Neuronal stem cell (in vitro differentiated cells): ENCODE measurements around the gene MRPL39.

Experiments
- DNase-seq: peaks from one replicate; pipeline ENCODE4 v3.0.0-alpha.2; 2013; ENCODE audit warnings: low spot score
- H2AFZ ChIP-seq: one replicate; pipeline ENCODE4 v1.6.1; 2013; ENCODE audit warnings: mild to moderate bottlenecking, low read length, inconsistent platforms
- H2AK5ac ChIP-seq: 2 replicates; pipeline ENCODE4 v1.6.1; 2013; ENCODE audit warnings: low read depth, mild to moderate bottlenecking, inconsistent platforms, low read length, moderate library complexity, mixed read lengths
- H2BK120ac ChIP-seq: 2 replicates; pipeline ENCODE4 v1.6.1; 2013; ENCODE audit warnings: low read depth, mild to moderate bottlenecking, inconsistent platforms, low read length, moderate library complexity, mixed read lengths
- H2BK12ac ChIP-seq: one replicate; pipeline ENCODE4 v1.6.1; 2013; ENCODE audit warnings: low read length, inconsistent platforms
- H2BK15ac ChIP-seq: 2 replicates; pipeline ENCODE4 v1.6.1; 2013; ENCODE audit warnings: mild to moderate bottlenecking, low read length, inconsistent platforms, mixed read lengths
- H2BK5ac ChIP-seq: one replicate; pipeline ENCODE4 v1.6.1; 2013; ENCODE audit warnings: inconsistent platforms, mild to moderate bottlenecking, low read length, moderate library complexity
- H3K14ac ChIP-seq: one replicate; pipeline ENCODE4 v1.6.1; 2013; ENCODE audit warnings: low read length, inconsistent platforms
- H3K18ac ChIP-seq: 2 replicates; pipeline ENCODE4 v1.6.1; 2013; ENCODE audit warnings: low read length, inconsistent platforms
- H3K23ac ChIP-seq: 2 replicates; pipeline ENCODE4 v1.6.1; 2013; ENCODE audit warnings: low read depth, mild to moderate bottlenecking, mixed read lengths, low read length, inconsistent platforms; ENCODE audit not compliant: poor library complexity
- H3K27ac ChIP-seq: replicated peaks from 3 replicates; pipeline ENCODE4 v1.5.1; 2013; ENCODE audit warnings: low read length, inconsistent platforms
- H3K27me3 ChIP-seq, 3 experiments: 2 replicates each; pipeline ENCODE4 v1.6.1; 2013; ENCODE audit warnings: low read length in 3 of 3, mild to moderate bottlenecking in 2 of 3, inconsistent platforms in 1 of 3, low read depth in 1 of 3, mixed read lengths in 1 of 3, moderate library complexity in 1 of 3; ENCODE audit not compliant: control insufficient read depth in 3 of 3, insufficient read depth in 3 of 3
- H3K36me3 ChIP-seq, 2 donors: replicated peaks in 1 of 2; 2 replicates each; pipeline ENCODE4 v1.6.1; 2013; ENCODE audit warnings: low read length in 2 of 2; ENCODE audit not compliant: control insufficient read depth in 2 of 2, insufficient read depth in 2 of 2
- H3K4ac ChIP-seq: 2 replicates; pipeline ENCODE4 v1.6.1; 2013; ENCODE audit warnings: inconsistent platforms, mild to moderate bottlenecking, low read length, moderate library complexity
- H3K4me1 ChIP-seq, 2 donors: 1 replicate in 1 of 2; 2 replicates in 1 of 2; pipeline ENCODE4 v1.6.1; 2013; ENCODE audit warnings: low read length in 2 of 2, low read depth in 1 of 2; ENCODE audit not compliant: control insufficient read depth in 2 of 2, insufficient read depth in 1 of 2
- H3K4me2 ChIP-seq: one replicate; pipeline ENCODE4 v1.6.1; 2013; ENCODE audit warnings: mild to moderate bottlenecking, low read length, inconsistent platforms; ENCODE audit not compliant: insufficient read depth, poor library complexity, severe bottlenecking
- H3K4me3 ChIP-seq, 2 donors: 2 replicates each; pipeline ENCODE4 v1.5.1; 2013; ENCODE audit warnings: low read length in 2 of 2, mild to moderate bottlenecking in 2 of 2, inconsistent platforms in 1 of 2, moderate library complexity in 1 of 2
- H3K79me1 ChIP-seq: one replicate; pipeline ENCODE4 v1.6.1; 2013; ENCODE audit warnings: low read depth, mild to moderate bottlenecking, inconsistent platforms, low read length, moderate library complexity
- H3K9ac ChIP-seq: one replicate; pipeline ENCODE4 v1.6.1; 2013; ENCODE audit warnings: mild to moderate bottlenecking, low read depth, low read length, inconsistent platforms; ENCODE audit not compliant: poor library complexity
- H3K9me3 ChIP-seq, 2 donors: replicated peaks in 1 of 2; 2 replicates each; pipeline versions ENCODE3 to v1.6.1; 2013; ENCODE audit warnings: low read length in 2 of 2, mild to moderate bottlenecking in 2 of 2, inconsistent platforms in 1 of 2, low read depth in 1 of 2, mixed read lengths in 1 of 2, moderate library complexity in 1 of 2; ENCODE audit not compliant: control insufficient read depth in 2 of 2, insufficient read depth in 1 of 2
- H4K8ac ChIP-seq: one replicate; pipeline ENCODE4 v1.6.1; 2013; ENCODE audit warnings: low read depth, mild to moderate bottlenecking, inconsistent platforms, low read length, moderate library complexity
- H4K91ac ChIP-seq: one replicate; pipeline ENCODE4 v1.6.1; 2013; ENCODE audit warnings: low read length, low read depth, mild to moderate bottlenecking, inconsistent platforms; ENCODE audit not compliant: poor library complexity
- WGBS, 2 donors: extraction: QIAGEN DNeasy Blood & Tissue Kit; methylation state at CpG; one replicate each; pipeline ENCODE4 v1.1.7; 2013; ENCODE audit warnings: missing lambda C conversion rate in 2 of 2, mixed read lengths in 1 of 2; ENCODE audit not compliant: insufficient read length in 2 of 2, insufficient replicate concordance in 1 of 2; ENCODE audit errors: extremely low coverage in 2 of 2; 5-methylcytosine and 5-hydroxymethylcytosine counted together

The MRPL39 gene

DNA sequence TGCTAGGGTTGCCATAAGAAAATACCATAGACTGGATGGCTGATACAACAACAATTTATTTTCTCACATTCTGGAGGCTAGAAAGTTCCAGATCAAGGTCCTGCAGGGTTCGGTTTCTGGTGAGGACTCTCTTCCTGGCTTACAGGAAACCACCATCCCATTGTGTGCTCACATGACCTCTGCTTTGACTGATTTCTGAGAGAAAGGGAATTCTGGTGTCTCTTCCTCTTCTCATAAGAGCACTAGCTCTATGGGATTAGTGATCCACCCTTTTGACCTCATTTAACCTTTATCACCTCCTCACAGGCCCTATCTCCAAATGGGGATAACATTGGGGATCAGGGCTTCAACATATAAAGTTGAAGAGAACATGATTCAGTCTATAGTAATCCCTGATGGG lies 47.5 kb downstream of the MRPL39 start:
- Histone ChIP-seq H2BK12ac (no peak overlapping the region), H3K4ac (no peak overlapping the region), H3K23ac (no peak overlapping the region), H4K91ac (no peak overlapping the region), H3K18ac (no peak overlapping the region), H2AFZ (no peak overlapping the region), H3K4me2 (no peak overlapping the region), H3K4me1 (peaks cover 0 to 2% of the 10 kb centered on the region in 2 donors), H2BK15ac (no peak overlapping the region), H3K9ac (no peak overlapping the region), H3K9me3 (peaks cover 2 to 8% of the 10 kb centered on the region in 2 donors), H3K14ac (no peak overlapping the region), H3K27ac (no peak overlapping the region), H2BK120ac (no peak overlapping the region), H4K8ac (no peak overlapping the region), H2AK5ac (no peak overlapping the region), H3K79me1 (no peaks in the 10 kb centered on the region), H2BK5ac (no peak overlapping the region), H3K36me3 (peaks cover 0 to 38% of the 10 kb centered on the region in 2 donors), H3K4me3 (no peak overlapping the region), H3K27me3 (peaks cover 0 to 12% (median 0%) of the 10 kb centered on the region in 3 experiments)
- no CpG with 5 or more reads among the region's 1 CpG for WGBS, 2 donors
- no peak for DNase-seq

DNA sequence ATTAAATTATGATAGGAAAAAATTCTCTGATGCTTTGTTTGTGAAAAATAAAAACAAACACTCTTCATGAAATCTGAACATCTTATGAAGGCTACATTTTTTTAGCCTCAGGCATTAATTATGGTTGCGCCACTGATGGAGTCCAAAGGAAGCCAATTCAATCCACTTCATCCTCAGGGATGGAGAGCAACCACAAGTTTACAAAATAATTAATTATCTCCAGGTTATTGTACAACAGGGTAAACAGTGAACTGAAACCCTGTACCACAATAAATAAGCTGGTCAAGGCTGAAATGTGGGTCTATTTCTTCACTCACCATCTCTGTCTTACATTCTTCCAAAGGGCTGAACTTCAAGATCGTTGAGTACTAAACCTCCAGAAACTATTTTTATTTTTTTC lies 49.2 kb downstream of the MRPL39 start:
- DNase-seq = no peak
- Histone ChIP-seq H2BK12ac (no peak overlapping the region), H3K79me1 (no peaks in the 10 kb centered on the region), H2AFZ (no peak overlapping the region), H3K14ac (no peak overlapping the region), H3K36me3 (peaks cover 0 to 23% of the 10 kb centered on the region in 2 donors), H2BK120ac (no peak overlapping the region), H3K9me3 (peaks cover 2 to 8% of the 10 kb centered on the region in 2 donors), H3K27me3 (peaks cover 0 to 11% (median 0%) of the 10 kb centered on the region in 3 experiments), H3K4me3 (no peak overlapping the region), H3K27ac (no peak overlapping the region), H3K23ac (no peak overlapping the region), H3K4me2 (no peak overlapping the region), H2AK5ac (no peak overlapping the region), H3K4ac (no peak overlapping the region), H3K4me1 (peaks cover 0 to 2% of the 10 kb centered on the region in 2 donors), H2BK15ac (no peak overlapping the region), H4K91ac (no peak overlapping the region), H3K18ac (no peak overlapping the region), H3K9ac (no peak overlapping the region), H4K8ac (no peak overlapping the region), H2BK5ac (no peak overlapping the region)
- WGBS, 2 donors = no CpG with 5 or more reads among the region's 2 CpGs

DNA sequence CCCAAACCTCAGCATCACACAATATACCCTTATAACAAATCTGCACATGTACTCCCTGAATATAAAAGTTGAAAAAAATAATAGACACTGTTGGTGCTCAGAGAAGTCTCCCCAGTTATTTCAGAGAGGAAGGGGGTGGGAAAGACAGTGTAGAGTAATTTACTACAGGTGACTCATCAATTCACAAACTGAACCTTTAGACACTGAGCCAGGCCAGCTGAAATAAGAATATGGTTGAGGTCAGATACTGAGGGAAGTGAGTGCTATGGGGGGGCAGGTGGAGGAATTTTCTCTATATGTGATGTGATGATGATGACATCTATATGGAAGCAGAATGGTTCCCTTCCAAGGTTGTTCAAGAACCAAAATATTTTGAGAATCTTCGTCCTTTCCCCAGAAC lies 50.1 kb downstream of the MRPL39 start:
- WGBS, 2 donors = no CpG with 5 or more reads among the region's 1 CpG
- no peak overlapping the region for H3K9ac ChIP-seq
- H3K18ac ChIP-seq = no peak overlapping the region
- H2BK120ac ChIP-seq = no peak overlapping the region
- H3K4me2 ChIP-seq = no peak overlapping the region
- H4K8ac ChIP-seq = no peak overlapping the region
- no peak overlapping the region for H2BK15ac ChIP-seq
- no peak overlapping the region for H2AFZ ChIP-seq
- H3K4me1 ChIP-seq = no peaks in the 10 kb centered on the region
- H2BK5ac ChIP-seq = no peak overlapping the region
- no peak overlapping the region for H3K4ac ChIP-seq
- no peak for DNase-seq
- no peak overlapping the region for H3K27ac ChIP-seq
- H3K79me1 ChIP-seq = no peaks in the 10 kb centered on the region
- H2BK12ac ChIP-seq = no peak overlapping the region
- H3K36me3 ChIP-seq = peaks cover 0 to 15% of the 10 kb centered on the region in 2 donors
- H2AK5ac ChIP-seq = no peak overlapping the region
- H3K4me3 ChIP-seq = no peak overlapping the region
- H3K27me3 ChIP-seq = peaks cover 0 to 8% (median 0%) of the 10 kb centered on the region in 3 experiments
- H3K23ac ChIP-seq = no peak overlapping the region
- peaks cover 2 to 4% of the 10 kb centered on the region in 2 donors for H3K9me3 ChIP-seq
- no peak overlapping the region for H3K14ac ChIP-seq
- no peak overlapping the region for H4K91ac ChIP-seq

DNA sequence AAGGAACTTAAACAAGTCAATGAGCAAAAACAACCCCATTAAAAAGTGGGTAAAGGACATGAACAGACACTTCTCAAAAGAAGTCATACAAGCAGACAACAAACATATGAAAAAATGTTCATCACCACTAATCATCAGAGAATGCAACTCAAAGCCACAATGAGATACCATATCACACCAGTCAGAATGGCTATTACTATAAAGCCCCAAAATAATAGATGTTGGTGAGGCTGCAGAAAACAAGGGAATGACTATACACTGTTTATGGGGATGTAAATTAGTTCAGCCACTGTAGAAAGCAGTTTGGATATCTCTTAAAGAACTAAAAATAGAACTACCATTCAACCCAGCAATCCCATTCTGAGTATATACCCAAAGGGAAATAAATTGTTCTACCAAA lies 51.2 kb downstream of the MRPL39 start:
- no peaks in the 10 kb centered on the region for H3K79me1 ChIP-seq
- no peak for DNase-seq
- no peak overlapping the region for H3K14ac ChIP-seq
- H4K91ac ChIP-seq = no peak overlapping the region
- H3K18ac ChIP-seq = no peak overlapping the region
- no peak overlapping the region for H2BK5ac ChIP-seq
- H3K4ac ChIP-seq = no peak overlapping the region
- H3K27ac ChIP-seq = no peak overlapping the region
- H2AFZ ChIP-seq = no peak overlapping the region
- H3K4me1 ChIP-seq = no peaks in the 10 kb centered on the region
- no peak overlapping the region for H2BK12ac ChIP-seq
- no peak overlapping the region for H3K9ac ChIP-seq
- peaks cover 0 to 9% of the 10 kb centered on the region in 2 donors for H3K36me3 ChIP-seq
- no peak overlapping the region for H2BK15ac ChIP-seq
- H2BK120ac ChIP-seq = no peak overlapping the region
- no peak overlapping the region for H2AK5ac ChIP-seq
- H3K23ac ChIP-seq = no peak overlapping the region
- H3K4me3 ChIP-seq = no peak overlapping the region
- H3K27me3 ChIP-seq = no peaks in the 10 kb centered on the region
- H3K4me2 ChIP-seq = no peak overlapping the region
- peaks cover 0 to 2% of the 10 kb centered on the region in 2 donors for H3K9me3 ChIP-seq
- no peak overlapping the region for H4K8ac ChIP-seq
